22Rv1 (cell line): ENCODE measurements around the gene SH3BP2.
A peak's percentile ranks its signal among the peaks of the same experiment; 100 is the strongest.

Source experiments
- H3K27ac ChIP-seq: fragments of 450-650 bp; 2 replicates; pipeline ENCODE4 v1.5.1; 2017
- CTCF ChIP-seq: fragments of 450-650 bp; IDR thresholded peaks from 2 replicates; pipeline ENCODE4 v1.5.1; 2017; ENCODE audit warnings: mild to moderate bottlenecking
- ZFX ChIP-seq: fragments of 450-650 bp; IDR thresholded peaks from 2 replicates; pipeline ENCODE4 v1.6.1; 2017; ENCODE audit warnings: antibody characterized with exemption, borderline replicate concordance

The SH3BP2 gene

GRCh38 chr4:2792711-2793585, at the start of gene SH3BP2:
Gene SH3BP2, plus strand, starts transcription at chr4:2793085. Its CDS starts 27,533 bp downstream, at chr4:2820618.
- H3K27ac ChIP-seq = no peak within 1 kb of the TSS
- TF ChIP-seq CTCF (no peak), ZFX (no peak)

DNA sequence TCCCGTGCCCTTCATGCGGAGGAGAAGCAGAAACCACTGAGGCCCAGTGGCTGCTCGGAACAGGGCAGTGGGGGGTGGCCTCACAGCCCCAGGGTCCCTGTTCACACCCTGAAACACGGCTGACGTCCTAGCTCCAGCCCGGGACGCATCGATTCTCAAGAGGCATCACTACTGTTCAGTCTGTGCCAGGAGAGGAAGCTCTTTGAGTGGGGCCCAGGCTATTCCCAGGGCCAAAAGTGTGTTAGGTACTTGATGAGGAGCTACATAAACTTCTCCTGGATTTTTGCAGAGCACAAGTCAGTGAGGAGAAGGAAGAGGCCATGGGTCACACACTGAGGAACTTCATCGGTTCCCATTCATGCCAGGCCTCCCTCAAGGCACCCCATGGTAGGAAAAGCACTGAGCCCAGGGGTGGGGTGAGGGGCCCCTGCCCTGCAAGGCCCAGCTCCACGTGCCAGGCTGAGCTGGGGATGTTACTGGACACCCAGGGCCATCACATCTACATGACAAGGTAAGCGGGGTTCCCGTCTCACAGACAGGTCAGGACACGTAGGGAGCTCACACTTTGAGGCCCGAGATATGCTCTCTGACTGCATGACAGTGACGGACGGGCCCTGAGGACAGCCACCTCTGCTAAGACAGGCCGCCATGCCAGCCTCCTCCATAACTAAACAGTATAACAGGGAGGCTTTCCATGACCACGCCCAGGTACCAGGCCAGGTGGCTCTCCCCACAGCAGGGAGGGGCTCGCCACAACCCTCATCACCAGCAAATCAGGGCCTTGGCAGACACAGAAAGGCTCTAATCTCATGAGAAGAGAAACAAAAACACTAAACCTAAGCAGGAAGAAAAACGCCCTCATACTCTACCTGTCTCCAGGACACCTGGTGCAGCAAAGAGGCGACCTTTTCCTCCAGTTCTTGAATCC, 49.1 kb upstream of the SH3BP2 start:
- no peak overlapping the region for H3K27ac ChIP-seq
- TF ChIP-seq ZFX (no peak), CTCF (no peak)

DNA sequence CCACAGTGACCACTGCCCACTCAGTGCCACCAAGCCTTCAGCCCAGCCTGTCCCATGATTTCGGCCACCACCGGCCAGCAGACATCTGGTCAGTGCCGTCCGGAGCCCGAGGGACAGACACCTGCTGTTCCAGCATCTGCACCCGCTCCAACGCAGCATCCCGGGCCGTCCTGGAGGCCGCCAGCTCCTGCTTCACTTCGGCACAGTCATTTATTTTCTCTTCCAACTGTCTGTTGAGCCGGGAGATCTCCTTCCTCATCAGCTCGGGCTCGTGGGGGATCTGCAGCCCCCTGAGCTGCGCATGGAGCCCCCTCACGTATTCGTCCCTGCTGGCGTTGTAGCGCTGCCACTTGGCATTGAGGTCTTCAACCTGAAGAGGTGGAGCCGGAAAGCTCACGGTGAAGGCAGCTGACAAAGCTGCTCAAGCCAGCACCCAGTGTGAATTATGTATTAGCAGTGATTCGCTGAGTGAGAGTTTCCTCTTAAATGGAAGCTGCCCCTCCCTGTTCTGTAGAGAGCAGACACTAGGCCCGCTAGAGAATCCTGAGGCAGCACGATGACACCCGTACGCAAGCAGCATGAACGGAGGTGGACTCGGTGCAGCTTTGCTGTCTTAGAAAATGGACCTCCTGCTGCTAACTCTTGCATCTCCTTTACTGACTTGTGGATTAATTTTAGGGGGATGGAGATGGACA, 48.2 kb upstream of the SH3BP2 start:
- H3K27ac ChIP-seq = peak overlapping the region; percentile 31; the same call in 1 of the 2 replicates

DNA sequence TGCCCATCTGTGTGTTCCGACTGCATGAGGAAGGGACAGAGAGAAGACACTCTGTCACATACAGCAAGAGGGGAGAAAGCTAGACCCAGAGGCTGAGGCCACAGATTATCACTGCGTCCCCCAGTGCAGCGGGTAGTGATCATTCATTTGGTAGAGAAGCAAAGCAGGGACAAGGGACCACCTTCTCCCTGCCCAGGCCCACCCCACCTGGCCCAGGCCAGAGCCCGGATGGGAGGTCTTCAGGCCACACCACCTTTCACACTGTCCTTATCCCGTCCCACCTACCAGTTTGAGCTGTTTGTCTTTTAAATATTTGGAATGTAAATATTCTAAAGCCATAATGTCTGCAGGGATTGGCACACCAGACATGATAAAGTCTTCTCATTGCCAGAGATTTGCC, 47.4 kb upstream of the SH3BP2 start:
- TF ChIP-seq CTCF (no peak), ZFX (no peak)
- H3K27ac ChIP-seq = peak overlapping the region; percentile 31

More for the DNA sequence above, 48.2 kb upstream of the SH3BP2 start:
- TF ChIP-seq CTCF (no peak), ZFX (no peak)

DNA sequence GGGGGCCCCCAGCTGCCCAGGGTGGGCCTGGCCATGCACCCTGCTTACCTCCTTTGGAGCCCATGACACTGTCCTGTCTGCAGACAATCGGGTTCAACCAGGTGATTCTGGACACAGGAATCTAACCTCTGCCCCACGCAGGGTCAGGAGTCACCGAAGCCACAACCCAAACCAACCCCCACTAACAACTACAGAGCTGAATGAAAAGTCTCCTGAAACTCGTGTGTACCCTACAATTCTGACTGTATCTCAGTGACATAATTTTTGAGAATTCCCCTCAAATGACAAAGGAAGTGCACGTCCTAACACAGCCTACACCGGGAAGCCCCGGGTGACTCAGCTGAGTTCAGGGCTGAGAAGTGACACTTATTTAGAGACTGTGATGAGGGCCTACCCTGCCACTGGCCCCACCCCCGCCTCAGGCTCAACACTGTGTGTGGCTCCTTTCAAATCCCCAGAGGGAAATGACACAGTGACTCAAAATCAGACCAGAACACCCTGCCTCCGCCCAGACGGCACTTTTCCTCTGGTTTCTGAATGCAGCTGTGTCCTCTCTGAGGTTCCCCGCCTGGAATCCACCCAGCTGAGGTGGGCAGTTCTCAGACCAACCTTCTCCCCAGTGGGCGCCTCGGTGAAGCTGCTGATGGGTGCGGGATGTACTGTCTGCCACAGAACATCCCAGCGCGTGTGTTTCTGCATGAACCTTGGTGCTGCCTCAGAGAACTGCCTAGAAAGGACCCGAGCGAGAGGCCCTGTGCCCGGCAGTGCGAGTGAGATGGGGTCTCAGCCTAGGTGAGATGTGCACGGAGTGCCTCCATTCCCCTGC, 46.7 kb upstream of the SH3BP2 start:
- TF ChIP-seq ZFX (no peak), CTCF (no peak)
- H3K27ac ChIP-seq = peak overlapping the region; percentile 31

DNA sequence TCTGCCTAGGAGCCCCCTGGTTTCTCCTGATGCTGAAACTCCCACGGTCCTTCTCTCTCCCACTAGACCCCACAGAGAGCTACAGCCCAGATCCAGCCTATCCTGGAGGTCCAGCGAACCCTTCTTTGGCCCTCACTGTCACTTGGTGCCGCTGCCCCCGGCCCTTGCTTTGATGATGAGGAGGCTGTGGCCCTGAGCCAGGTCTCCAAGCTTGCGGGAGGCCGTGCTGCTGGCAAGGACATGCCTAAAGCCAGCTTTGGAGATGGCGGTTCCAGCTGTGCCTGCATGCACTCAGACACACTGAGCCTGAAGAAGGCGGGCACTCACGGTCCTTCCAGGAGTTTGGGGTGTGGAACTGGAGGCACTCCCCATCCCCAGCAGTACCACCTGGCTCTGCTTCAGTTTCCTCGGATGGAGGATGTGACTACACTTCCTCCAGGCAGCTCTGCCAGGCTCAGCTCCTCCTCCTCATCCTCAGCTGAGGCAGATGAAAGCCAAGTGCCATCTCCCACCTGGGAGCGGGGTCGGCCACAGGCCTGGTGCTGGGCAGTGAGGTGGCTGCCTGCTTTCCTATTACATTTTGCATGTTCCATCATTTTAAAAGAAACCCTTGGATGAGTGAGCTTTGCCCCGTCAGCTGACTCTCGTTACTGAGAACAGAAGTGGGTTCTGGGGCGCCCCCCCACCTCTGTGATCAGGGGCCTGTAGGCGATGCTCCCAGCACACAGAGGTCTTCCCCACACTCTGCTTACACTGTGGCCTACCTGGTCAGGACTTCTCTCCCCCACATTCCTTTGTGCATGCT, 45.8 kb upstream of the SH3BP2 start:
- TF ChIP-seq ZFX = no peak
- TF ChIP-seq CTCF = no peak
- H3K27ac ChIP-seq = no peak overlapping the region
